ENCODE data around the gene DOK7.
"Not testable (repeated sequence)": the region's sequence is repeated elsewhere in the genome, so short reads cannot be mapped to it uniquely, and the experiment has no call there.

Gene DOK7

DNA sequence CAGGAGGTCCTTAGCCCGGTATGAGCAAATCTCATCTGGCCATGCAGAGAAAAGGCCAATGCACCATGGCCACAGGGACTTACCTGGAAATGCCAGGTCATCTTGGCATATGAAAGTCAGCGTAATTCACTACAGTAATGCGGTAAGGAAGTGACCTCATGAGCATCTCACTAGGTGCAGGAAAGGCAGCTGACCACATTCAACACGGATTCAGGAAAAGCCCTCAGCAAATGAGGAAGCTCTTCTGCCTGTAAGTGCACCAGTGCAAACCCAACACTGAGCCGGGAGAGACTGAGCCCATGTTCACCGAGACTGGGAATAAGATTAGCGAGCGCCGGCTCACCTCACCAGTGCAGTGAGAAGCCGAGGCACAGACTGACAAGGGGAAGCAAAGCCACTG is 45.4 kb downstream of the DOK7 start:
- no peak for DNase-seq (ENCODE audit: low spot score)

DNA sequence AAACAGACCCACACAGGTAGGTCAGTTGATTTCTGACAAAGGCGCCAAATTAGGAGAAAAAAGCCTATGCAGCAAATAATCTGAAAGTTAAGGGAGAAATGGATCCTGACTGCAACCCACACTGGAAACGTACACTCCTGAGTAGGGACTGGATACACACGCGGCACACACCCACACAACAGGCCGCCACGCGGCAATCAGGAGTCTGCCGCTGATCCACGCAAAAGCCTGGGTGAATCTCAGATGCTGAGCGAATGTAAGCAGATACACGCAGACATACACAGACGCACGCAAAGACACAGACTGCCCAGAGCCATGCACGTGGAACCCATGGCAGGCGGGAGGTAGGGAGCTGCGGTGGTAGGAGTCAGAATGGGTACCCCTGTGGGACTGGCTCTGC is 47.4 kb downstream of the DOK7 start:
- no peak for DNase-seq (ENCODE audit: low spot score)

DNA sequence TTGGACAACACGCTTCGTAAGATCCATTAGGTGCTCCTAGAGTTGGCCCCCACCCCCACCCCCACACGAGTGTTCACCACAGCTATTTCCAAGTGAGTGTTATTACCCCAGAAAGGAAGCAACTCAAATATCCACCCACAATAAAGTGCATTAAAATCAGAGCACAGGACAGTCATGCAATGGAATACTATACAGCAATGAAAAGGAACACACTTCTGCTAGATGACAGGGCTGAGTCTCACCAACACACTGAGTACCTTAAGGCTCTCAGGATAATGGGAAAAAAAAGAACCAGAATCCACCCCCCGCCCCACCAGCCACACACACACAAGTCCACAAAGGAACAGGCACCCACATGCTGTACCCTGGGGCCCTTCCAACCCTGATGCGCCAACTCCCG is 48.1 kb downstream of the DOK7 start:
- DNase-seq (ENCODE audit: low spot score): no peak

DNA sequence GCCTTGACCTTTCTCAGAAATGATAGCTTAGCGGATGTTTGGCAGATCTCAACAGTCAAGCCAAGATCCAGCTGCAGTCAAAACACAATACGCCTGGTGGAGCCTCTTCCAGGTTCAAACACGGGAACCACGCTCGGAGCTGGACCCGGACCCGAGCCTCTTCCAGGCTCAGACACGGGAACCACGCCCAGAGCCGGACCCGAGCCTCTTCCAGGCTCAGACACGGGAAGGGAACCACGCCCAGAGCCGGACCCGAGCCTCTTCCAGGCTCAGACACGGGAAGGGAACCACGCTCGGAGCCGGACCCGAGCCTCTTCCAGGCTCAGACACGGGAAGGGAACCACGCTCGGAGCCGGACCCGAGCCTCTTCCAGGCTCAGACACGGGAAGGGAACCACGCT is 48.5 kb downstream of the DOK7 start:
- DNase-seq (ENCODE audit: low spot score): not testable (repeated sequence)

DNA sequence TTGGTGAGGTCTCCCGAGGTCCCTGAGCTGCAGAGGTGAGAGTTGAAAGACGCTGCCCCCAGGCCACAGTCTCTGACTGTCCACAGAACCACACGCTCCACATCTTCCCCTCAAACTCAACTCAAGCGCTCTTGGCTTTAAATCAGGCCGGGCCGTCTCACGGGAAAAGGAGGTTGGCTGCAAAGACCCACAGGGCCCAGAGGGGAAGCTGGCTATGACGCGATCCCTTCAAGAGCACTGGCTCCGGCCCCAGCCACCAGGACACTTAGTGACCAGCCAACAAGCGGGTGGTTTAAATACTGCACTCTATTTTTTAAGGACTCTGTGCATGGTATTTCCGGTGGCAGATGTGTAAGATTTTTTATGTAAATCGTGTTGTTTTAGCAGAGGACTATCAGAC is 49.2 kb downstream of the DOK7 start:
- DNase-seq (ENCODE audit: low spot score): no peak

DNA sequence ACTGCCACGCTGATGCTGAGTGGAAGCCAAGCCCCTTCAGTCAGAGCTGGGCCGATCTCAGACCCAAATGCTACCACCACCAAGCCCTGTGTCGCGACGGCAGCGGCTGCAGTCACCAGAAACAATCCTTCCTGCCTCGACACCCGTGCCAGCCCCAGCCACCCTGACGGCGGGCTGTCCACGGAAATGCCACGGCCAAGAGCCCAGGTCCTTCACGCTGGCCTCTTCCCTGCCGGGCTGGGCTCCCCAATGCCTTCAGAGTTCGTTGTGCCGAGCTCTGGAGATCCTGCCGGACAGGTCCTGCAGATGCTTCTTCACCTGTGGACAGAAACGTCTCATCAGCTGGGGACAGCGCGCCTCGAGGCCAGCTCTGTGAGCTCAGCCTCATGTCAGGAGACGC is 49.6 kb downstream of the DOK7 start:
- no peak for DNase-seq (ENCODE audit: low spot score)

DNA sequence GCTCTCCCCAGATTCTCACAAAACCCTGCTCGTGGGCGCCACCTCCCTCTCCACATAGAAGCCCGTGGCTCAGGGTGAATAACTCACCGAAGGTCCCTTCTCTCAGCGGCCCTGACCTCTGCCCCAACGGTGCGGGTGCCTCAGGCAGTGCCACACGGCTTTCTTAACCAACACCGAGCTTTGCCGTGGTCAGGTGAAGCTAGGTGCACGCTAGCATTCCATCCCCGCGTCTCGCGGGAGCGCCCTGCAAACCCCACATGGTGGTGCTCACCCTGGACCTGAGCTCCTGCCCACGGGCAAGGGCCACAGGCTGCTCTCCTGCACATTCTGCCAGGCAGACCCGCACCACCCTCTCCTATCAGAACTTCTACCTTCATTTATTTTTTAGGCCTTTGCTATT is 50.7 kb downstream of the DOK7 start:
- no peak for DNase-seq (ENCODE audit: low spot score)

DNA sequence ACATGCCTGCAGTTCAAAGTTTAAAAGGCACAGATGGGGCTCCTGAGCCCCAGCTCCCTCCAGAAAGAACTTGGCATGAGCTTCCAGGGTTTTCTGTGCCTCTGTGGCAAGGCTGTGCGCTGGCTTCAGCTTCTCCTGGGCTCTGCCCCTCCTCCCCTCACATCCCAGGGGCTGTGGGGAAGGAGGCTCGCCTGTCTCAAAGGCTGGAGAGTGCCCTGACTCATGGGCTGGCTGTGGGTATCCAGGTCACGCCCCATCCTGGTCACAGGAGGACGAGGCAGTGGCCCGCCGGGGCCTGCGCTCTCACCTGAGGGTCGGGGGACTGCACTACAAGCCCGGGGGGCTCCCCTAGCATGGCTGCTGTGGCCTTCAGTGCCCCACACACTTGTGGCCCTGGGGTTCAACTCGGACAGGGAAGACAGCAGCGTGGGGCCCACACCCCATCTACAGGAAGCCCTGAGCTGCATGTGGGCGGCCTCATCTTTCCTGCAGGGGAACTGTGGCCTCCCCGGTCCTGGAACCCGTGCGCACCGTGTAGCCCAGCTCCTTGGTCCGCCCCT is 51.2 kb downstream of the DOK7 start:
- DNase-seq (ENCODE audit: low spot score): no peak

DNA sequence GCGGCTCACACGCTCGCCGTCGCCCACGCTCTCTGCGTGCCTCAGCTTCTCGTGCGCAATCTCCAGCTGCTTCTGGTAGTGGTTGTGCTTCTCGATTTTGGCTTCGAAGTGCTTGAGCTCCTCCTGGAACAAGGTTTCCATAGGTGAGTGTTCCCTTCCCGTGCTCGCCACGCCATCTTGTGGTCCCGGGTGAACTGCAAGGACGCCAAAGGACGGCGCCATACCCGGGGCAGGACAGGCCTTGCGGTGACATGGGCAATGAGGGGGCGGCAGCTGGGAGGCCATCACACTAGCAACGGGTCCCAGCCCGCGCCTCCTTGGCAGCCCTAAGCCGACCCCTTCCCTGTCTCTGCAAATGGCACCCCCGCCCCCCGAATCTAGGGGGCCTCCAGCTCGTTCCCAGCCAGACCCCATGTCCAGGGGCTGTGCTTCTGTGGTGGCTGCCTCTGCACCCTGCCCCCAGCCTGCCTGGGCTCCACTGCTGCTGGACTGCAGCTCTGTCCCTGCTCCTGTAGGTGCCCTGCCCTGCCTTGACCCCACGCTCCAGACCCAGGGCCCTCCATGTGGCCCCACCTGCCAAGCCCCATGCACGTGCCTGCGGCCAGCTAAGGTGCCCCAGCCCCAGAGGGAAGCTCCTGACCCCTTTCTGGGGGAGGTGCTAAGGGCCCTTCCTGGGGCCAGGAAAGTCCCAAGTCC is 51.8 kb downstream of the DOK7 start:
- DNase-seq (ENCODE audit: low spot score): no peak

DNA sequence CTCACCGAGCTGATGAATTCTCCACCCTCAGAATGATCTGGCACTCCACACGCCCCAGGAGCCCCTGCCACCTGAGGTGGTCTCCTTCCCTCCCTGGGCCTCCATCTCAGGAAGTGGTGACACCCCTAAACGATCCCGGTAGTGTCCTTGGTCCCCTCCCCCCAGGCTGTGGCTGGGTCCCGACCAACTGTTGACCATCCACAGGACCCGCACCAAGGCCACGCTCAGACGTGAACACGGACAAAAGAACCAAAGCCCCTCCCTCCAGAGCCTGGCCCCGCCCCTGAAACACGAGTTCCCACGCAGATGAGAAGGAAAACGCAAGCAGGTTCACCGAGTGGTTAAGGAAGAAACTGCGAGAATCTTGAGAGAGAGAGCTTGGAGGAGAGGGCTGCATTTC is 52.5 kb downstream of the DOK7 start:
- no peak for DNase-seq (ENCODE audit: low spot score)

DNA sequence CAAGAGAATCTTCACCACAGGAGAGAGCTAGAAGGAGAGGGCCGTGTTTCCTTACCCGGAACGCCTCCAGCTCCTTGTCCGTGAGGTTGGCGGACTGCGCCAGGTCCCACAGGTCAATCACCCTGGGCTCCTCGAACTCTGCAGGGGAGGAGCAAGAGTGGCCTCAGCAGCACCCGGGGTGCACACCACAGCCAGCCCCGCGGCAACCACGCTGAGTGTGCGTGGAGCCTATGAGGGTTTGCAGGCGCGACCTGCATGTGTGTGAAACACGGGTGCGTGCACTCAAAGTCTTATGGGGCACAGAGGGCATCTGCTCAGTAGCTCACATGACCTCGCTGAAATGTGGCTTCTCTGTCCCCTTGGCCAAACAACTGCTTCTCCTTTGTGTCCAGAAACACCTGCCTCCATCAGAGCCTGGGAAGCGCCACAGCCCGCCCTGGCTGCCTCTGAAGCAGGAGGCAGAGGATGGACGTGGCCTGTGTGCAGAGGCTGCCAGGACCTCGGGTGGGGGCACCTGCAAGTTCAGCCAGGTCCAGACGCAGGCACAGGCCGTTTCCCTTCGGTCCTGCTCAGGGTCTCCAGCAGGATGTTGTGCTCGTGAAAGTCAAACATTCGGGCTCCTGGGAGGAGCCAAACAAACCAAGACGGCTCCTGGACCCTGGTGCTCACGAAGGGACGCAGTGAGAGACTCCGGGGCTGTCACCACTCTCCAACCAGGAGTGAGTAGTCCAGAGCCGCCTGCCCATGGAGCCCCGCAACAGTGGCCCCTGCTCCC is 53.1 kb downstream of the DOK7 start:
- DNase-seq (ENCODE audit: low spot score): no peak

DNA sequence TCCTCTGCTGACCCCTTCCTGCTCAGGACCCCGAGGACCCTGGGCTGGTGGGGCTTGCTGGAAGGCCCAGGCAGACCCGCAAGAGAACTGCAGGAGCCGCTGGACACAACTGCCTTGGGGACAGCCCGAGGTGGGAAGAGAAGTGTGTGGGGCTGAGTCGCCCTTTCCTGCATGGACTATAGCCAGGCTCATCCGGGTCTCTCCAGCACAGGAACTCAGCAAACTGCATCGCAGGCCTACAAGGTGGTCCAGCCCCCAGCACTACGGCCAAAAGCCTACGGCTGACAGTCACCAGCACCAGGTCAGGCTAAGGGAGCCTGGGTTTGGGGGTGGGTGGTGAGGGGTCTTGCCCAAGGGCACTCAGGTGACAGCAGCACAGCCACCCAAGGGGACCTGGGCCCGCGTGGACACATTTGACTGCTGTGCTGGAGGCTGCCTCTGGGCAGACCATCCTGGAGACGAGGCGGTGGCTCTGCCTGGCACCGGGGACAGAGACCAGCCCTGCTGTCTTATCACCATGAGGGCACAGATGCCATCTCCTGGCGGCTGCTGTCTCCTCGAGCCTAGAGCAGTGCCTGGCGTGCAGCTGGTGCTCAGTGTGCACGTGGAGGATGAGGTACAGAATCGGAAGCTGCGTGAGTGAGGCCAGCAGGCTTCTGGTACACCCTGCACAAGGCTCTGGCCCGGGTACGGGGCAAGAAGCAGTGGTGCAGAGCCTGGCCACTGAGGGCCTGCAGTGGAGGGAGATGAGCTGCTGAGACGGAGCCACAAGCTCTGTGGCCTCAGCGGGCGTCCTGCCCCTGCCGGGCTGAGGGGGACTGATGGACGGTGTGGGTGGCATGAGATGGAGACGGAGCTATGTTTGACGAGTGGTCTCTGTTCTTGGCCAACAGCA is 54.0 kb downstream of the DOK7 start:
- DNase-seq (ENCODE audit: low spot score): no peak

DNA sequence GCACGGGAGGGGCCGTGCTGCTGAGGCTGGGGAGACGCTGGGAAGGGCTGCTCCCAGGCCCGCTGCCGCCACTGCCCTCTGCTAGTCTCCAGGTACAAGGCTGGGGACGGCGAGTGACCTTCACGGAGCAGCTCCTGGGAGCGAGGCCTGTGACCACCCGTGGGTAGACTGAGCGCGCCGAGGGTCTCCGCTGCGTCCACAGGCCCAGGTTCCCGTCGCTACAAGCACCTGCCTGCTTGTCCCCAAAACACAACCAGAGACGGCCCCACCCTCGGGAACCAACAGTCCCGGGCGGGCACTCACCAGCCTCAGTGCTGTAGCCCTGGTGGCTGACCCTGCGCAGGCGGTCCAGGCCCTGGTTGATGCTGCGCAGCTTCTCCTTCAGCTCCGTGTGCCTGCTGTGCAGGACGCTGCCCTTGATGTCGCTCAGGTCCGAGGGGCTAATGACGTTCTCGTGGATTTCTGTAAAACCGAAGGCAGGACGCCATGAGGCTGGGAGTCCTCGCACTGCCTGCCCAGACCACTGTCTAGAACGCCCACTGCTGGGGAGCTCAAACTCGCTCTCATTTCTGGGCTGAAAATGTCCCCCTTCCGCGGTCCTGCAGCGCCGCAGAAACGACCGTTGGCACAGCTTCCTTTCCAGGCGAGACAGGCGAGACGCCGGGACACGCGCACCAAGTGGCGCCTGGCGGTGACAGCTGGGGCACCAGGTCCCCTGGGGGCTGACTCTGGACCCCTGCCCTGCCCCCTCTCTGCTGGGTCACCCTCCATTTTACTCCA is 54.8 kb downstream of the DOK7 start:
- DNase-seq (ENCODE audit: low spot score): no peak

DNA sequence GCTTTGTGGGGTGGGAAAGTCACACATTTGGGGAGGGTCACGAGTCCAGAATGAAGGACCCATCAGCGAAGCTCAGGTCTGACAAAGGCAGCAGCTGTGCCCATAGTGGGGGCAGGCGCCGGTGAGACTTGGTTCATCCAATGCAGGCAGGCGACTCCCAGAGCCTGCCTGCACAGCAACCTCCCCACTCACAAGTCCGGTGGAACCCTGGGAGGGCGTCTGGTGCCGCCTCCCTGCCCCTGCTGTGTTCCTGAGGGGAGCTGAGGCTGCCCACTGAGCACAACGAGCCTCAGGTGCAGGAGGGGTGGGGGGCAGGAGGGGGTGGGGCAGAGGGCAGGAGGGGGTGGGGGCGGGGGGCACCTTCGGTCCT is 55.4 kb downstream of the DOK7 start:
- DNase-seq (ENCODE audit: low spot score): no peak

DNA sequence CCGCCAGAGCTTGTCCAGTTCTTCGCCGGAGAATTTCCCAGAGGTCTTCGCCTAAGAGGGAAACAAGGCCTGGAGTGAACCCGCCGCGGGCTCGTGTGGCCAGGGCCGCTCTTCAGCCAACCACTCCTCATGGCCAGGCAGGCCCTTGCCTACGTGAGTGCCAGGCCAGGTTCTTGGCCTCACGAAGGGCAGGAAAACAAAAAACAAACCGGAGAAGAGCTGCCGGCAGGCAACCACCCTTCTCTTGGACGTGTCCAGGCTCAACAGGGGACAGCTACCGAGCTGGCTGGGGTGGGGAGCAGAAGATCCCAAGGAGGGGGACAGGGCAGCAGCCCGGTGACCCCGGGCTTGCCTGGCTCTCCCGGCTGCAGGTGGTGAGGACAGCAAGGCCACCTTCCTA is 55.8 kb downstream of the DOK7 start:
- no peak for DNase-seq (ENCODE audit: low spot score)

DNA sequence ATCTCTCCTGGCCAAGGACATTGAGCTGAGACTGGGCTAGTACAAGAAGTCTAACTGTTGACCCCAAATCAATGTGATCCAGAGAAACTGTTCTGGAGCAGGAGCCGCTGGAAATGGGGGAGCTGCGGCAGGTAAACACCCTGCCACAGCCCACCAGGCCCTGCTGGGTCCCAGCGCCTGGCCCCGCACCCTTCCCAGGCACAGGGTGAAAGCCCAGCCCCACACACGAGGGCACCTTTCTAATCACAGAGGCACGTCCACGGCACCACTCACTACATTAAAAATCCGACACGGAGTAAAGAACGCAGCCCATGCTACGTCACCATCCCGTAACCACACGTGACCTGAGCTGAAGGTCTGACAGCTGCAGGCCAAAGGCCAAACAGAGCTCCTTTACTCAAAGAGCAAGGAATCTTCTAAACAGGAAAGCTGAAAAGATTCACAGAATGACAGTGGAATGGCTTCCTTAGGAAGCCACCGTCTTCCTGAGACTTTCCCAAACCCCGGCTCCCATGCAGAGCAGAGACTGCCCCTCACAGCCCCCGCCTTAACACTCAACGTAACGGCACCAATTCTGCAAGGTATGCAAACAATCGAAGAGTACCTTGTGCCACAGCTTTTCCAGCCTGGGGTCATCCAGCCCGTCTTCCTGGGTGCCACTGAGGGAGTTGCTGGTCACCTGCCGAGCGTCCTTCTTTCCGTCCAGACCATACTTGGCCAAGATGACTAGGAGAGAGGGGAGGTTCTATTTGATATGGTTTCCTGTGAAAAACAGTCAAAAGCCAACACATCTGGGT is 56.6 kb downstream of the DOK7 start:
- no peak for DNase-seq (ENCODE audit: low spot score)

DNA sequence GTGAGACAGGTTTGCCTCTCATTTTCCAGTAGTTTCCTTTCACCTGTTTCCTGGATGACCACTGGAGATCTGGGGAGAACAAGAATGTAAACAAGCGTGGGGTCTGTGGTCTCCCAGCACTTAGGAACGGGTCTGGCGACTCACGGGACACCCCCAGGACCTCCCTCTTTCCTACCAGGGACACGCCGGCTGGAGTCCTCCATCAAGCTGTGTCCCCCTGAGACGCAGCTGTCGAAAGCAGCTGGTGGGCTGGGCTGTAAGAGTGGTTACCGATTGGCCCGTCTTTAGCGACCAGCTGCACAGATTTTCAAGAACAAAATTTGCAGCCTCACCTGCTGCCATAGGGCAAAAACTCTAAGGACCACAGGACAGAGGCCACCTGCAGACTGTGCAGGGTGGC is 57.2 kb downstream of the DOK7 start:
- no peak for DNase-seq (ENCODE audit: low spot score)

DNA sequence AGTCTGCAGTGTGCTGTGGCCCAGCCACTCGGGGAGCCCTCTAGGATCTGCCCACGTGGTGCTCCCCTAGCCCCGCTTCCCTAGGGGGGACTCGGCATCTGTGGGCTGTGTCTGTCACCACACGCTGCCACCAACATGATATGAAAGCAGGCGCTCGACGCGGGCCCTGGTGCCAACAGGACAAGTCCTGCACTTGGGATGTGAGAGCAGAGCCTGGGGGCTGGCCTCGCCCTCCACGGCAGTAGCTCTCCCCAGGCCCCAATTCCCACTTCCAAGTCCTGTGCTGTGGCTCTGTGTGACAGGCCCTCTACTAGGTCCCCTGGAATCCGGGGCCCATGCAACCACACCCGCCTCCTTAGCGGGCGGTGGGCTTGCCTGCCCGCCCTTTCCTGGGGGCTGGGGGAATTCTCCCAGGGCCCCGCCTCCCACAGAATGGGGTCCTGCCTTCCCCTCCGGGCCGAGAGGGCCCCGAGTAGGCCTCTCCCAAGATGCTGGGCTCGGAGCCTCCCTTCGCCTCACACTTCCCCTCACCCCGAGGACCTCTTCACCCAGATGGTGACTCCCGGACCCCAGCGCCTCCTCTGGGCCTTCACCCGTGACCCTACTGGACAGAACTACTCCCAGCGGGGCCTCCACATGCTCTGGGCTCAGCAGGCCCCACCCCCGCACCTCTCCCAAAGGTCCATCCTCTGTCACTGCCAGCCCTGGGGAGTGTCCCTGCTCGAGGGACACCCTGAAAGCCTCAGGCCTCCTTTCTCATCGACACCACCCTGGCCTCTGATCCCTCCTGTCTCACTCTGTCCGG is 57.9 kb downstream of the DOK7 start:
- no peak for DNase-seq (ENCODE audit: low spot score)

DNA sequence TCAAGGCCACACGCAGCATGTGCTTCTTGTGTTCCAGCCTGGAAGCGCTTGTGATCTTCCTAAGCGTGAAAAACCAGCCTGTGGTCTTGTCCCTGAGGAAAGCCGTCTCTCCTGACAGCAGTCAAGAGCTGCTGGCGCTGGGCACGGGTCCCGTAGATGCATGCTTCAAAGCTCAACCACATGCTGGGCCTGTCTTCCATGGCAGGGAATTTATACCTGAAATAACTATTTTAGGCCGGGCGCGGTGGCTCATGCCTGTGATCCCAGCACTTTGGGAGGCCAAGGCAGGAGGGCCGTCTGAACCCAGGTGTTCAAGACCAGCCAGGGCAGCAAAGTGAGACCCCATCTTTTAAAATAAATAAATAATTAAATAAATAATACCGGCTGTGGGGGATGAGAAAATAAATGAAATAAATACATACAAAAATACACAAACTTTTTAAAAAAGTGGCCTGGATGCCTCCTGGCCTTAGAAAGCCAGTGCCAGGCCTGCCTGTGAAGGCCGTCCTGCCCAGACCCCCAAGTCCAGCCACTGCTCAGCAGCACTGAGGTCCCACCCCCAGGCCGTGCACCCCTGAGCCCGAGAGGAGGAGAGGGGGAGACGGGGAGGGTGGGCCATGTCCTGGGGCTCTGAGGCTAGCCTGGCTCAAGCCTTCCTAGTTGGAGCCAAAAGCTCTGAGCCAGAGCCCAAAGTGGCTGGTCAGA is 58.7 kb downstream of the DOK7 start:
- no peak for DNase-seq (ENCODE audit: low spot score)

DNA sequence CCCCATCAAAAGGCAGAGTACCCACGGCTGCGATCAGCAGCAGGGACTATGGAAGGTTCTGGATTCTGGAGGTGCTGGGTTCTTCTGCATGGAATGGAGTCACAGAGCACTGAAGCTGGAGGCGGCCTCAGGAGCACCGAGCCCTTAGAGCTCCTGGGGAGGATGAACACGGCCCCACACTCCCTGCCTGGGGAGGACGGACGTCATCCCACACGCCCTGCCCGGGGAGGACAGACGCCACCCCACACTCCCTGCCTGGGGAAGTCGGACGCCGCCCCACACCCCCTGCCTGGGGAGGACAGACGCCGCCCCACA is 59.2 kb downstream of the DOK7 start:
- no peak for DNase-seq (ENCODE audit: low spot score)

Measured in LoVo (cell line).